ENCODE results near the gene TMIGD1. TPM values are rescaled to one million over a fixed set of nuclear protein-coding genes. Genes with fewer than 3 reads are reported as not detected.
A peak's percentile ranks its signal among the peaks of the same experiment; 100 is the strongest.

TMIGD1 gene
- polyA plus RNA-seq, 4 donors, result 0.59 to 1.2 (median 0.83) TPM

GRCh38 chr17:30336369-30337171 is 2.7 kb upstream of the TMIGD1 start:
- DNase-seq (ENCODE audit: low read depth in 4 of 4, low spot score in 2 of 4), result no peak

- DNase-seq (ENCODE audit: low read depth in 4 of 4, low spot score in 2 of 4), result no peak
Measured at GRCh38 chr17:30334421-30334820, 564 bp upstream of the TMIGD1 start.

GRCh38 chr17:30332057-30332542 is 1.8 kb downstream of the TMIGD1 start:
- no peak for DNase-seq (ENCODE audit: low read depth in 4 of 4, low spot score in 2 of 4)

- DNase-seq (ENCODE audit: low read depth in 4 of 4, low spot score in 2 of 4), result no peak
Measured at GRCh38 chr17:30326809-30327208, 7.0 kb downstream of the TMIGD1 start.

GRCh38 chr17:30324723-30325122 is 9.1 kb downstream of the TMIGD1 start:
- no peak for DNase-seq (ENCODE audit: low read depth in 4 of 4, low spot score in 2 of 4)

GRCh38 chr17:30323895-30324319 is 9.9 kb downstream of the TMIGD1 start:
- DNase-seq (ENCODE audit: low read depth in 4 of 4, low spot score in 2 of 4), result no peak

GRCh38 chr17:30323262-30323894 is 10.5 kb downstream of the TMIGD1 start:
- peak in 1 of 4 donors; percentile 49 for DNase-seq (ENCODE audit: low read depth in 4 of 4, low spot score in 2 of 4)

- no peak for DNase-seq (ENCODE audit: low read depth in 4 of 4, low spot score in 2 of 4)
Measured at GRCh38 chr17:30321314-30321713, 12.5 kb downstream of the TMIGD1 start.

GRCh38 chr17:30318155-30318554 is 15.7 kb downstream of the TMIGD1 start:
- no peak for DNase-seq (ENCODE audit: low read depth in 4 of 4, low spot score in 2 of 4)

- no peak for DNase-seq (ENCODE audit: low read depth in 4 of 4, low spot score in 2 of 4)
Measured at GRCh38 chr17:30316736-30317135, 17.1 kb downstream of the TMIGD1 start.

GRCh38 chr17:30315106-30315505 is 18.8 kb downstream of the TMIGD1 start:
- no peak for DNase-seq (ENCODE audit: low read depth in 4 of 4, low spot score in 2 of 4)

- DNase-seq (ENCODE audit: low read depth in 4 of 4, low spot score in 2 of 4), result no peak
Measured at GRCh38 chr17:30314474-30314873, 19.4 kb downstream of the TMIGD1 start.

GRCh38 chr17:30312226-30312625 is 21.6 kb downstream of the TMIGD1 start:
- DNase-seq (ENCODE audit: low read depth in 4 of 4, low spot score in 2 of 4), result no peak

GRCh38 chr17:30310562-30310961 is 23.3 kb downstream of the TMIGD1 start:
- no peak for DNase-seq (ENCODE audit: low read depth in 4 of 4, low spot score in 2 of 4)

GRCh38 chr17:30309591-30309990 is 24.3 kb downstream of the TMIGD1 start:
- no peak for DNase-seq (ENCODE audit: low read depth in 4 of 4, low spot score in 2 of 4)

GRCh38 chr17:30308406-30308805 is 25.5 kb downstream of the TMIGD1 start:
- DNase-seq (ENCODE audit: low read depth in 4 of 4, low spot score in 2 of 4), result no peak

- no peak for DNase-seq (ENCODE audit: low read depth in 4 of 4, low spot score in 2 of 4)
Measured at GRCh38 chr17:30304778-30305177, 29.1 kb downstream of the TMIGD1 start.

GRCh38 chr17:30302241-30302640 is 31.6 kb downstream of the TMIGD1 start:
- no peak for DNase-seq (ENCODE audit: low read depth in 4 of 4, low spot score in 2 of 4)

GRCh38 chr17:30300818-30301217 is 33.0 kb downstream of the TMIGD1 start:
- no peak for DNase-seq (ENCODE audit: low read depth in 4 of 4, low spot score in 2 of 4)

GRCh38 chr17:30299000-30299399 is 34.9 kb downstream of the TMIGD1 start:
- no peak for DNase-seq (ENCODE audit: low read depth in 4 of 4, low spot score in 2 of 4)

- DNase-seq (ENCODE audit: low read depth in 4 of 4, low spot score in 2 of 4), result no peak
Measured at GRCh38 chr17:30297715-30298114, 36.1 kb downstream of the TMIGD1 start.

GRCh38 chr17:30296499-30297080 is 37.3 kb downstream of the TMIGD1 start:
- DNase-seq (ENCODE audit: low read depth in 4 of 4, low spot score in 2 of 4), result no peak

All from left renal cortex interstitium (tissue), 4 donors.